Breast epithelium (tissue), 3 donors: ENCODE data around the gene SOHLH2.

Experiments
- POLR2A ChIP-seq: fragments of 450-650 bp; IDR thresholded peaks from one replicate; pipeline ENCODE4 v1.6.1; 2016; ENCODE audit warnings: antibody characterized with exemption, mild to moderate bottlenecking, moderate library complexity
- TF ChIP-seq, protein P1 (sequence below), 3 donors: fragments of 450-650 bp; IDR thresholded peaks; one replicate each; pipeline ENCODE4 v1.5.1; 2016 to 2017; ENCODE audit warnings: antibody characterized with exemption in 3 of 3, mild to moderate bottlenecking in 3 of 3, moderate library complexity in 3 of 3

DNA sequence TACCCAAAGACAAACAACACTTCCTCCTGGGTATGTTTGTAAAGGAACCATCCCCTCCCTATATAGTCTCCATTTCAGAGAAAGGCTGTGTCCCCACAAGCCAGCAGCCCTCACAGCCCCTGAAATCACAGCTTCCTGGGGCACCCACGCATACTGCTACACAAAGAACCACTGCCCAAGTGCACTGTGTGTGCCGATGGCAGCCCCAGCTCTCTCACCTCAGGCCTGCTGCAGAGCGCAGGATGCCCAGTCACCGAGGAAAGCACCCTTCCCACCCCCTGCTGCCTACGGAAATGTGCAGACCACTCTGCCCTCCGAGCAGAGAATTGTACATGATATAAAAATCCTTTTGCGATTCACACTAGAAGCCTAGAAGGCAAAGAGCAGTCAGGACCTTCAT, 39.4 kb downstream of the SOHLH2 start:
- TF ChIP-seq, protein P1, sequence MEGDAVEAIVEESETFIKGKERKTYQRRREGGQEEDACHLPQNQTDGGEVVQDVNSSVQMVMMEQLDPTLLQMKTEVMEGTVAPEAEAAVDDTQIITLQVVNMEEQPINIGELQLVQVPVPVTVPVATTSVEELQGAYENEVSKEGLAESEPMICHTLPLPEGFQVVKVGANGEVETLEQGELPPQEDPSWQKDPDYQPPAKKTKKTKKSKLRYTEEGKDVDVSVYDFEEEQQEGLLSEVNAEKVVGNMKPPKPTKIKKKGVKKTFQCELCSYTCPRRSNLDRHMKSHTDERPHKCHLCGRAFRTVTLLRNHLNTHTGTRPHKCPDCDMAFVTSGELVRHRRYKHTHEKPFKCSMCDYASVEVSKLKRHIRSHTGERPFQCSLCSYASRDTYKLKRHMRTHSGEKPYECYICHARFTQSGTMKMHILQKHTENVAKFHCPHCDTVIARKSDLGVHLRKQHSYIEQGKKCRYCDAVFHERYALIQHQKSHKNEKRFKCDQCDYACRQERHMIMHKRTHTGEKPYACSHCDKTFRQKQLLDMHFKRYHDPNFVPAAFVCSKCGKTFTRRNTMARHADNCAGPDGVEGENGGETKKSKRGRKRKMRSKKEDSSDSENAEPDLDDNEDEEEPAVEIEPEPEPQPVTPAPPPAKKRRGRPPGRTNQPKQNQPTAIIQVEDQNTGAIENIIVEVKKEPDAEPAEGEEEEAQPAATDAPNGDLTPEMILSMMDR (IDR thresholded peaks at IDR 0.05), result no peak
- TF ChIP-seq POLR2A, result no peak
